Peyer's patch (tissue), 4 donors: Measurements from ENCODE around the gene RND2. TPM values are rescaled to one million over a fixed set of nuclear protein-coding genes. Genes with fewer than 3 reads are reported as not detected.

Experiments used
- DNase-seq, 3 donors: peaks; one replicate each; pipeline ENCODE4 v3.0.0-alpha.2; 2017 to 2019
- H3K27ac ChIP-seq, 4 donors: fragments of 200-600 bp; sonication (generic); one replicate each; pipeline ENCODE4 v1.5.1; 2016 to 2019
- H3K27me3 ChIP-seq, 2 donors: fragments of 200-600 bp; sonication (generic); one replicate each; pipeline ENCODE4 v1.5.1; 2019
- H3K36me3 ChIP-seq, 3 donors: fragments of 200-600 bp; sonication (generic); one replicate each; pipeline ENCODE4 v1.5.1; 2016 to 2019
- H3K4me1 ChIP-seq, 4 donors: fragments of 200-600 bp; sonication (generic); one replicate each; pipeline ENCODE4 v1.5.1; 2016 to 2019
- H3K4me3 ChIP-seq, 4 donors: fragments of 200-600 bp; sonication (generic); 1 replicate in 3 of 4; 2 replicates in 1 of 4; pipeline ENCODE4 v1.5.1; 2016 to 2019; ENCODE audit warnings: mild to moderate bottlenecking in 1 of 4
- H3K9me3 ChIP-seq, 4 donors: fragments of 200-600 bp; sonication (generic); one replicate each; pipeline ENCODE4 v1.5.1; 2016 to 2019; ENCODE audit warnings: mild to moderate bottlenecking in 1 of 4
- POLR2A ChIP-seq, 2 donors: fragments of 450-650 bp; IDR thresholded peaks; one replicate each; pipeline ENCODE4 v1.5.1; 2017; ENCODE audit warnings: antibody characterized with exemption in 2 of 2, mild to moderate bottlenecking in 2 of 2, moderate library complexity in 2 of 2
- total RNA-seq, 4 donors: library from RNA; depleted of rRNA; stranded (reverse); fragments of >200 nt; gene quantifications; one replicate each; pipeline ENCODE4 v1.1.0, GENCODE V29; 2016
- TF ChIP-seq, protein P1 (sequence below), 6 experiments: fragments of 450-650 bp in 4 of 6; fragments of 200-600 bp in 2 of 6; sonication (generic) in 1 of 6; IDR thresholded peaks; one replicate each; pipeline ENCODE4 v1.5.1; 2017 to 2019; ENCODE audit warnings: antibody characterized with exemption in 6 of 6, mild to moderate bottlenecking in 3 of 6, moderate library complexity in 1 of 6

The RND2 gene
- total RNA-seq, 4 donors from 2014 or later: 0.27 to 1.7 (median 0.32) TPM

DNA sequence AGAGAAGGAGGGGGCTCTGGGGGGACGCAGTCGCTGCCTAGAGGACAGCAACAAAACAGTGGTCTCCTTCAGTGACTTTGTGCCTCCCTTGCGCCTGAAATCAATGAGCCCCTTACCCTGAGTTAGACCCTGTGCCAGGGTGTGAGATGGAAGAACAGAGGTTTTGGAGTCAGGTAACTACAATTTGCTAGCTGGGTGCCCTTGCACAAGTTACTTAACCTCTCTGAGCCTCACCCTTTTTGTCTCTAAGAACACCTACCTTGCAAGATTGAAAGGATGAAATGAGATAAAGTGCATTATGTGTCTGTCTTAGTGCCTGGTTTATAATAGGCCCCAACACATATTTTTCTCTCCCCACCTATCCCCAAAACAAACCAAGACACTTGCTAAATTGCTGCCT lies 9.9 kb downstream of the RND2 start:
- DNase-seq: no peak
- no peak for TF ChIP-seq POLR2A (IDR thresholded peaks at IDR 0.05)
- TF ChIP-seq, protein P1, sequence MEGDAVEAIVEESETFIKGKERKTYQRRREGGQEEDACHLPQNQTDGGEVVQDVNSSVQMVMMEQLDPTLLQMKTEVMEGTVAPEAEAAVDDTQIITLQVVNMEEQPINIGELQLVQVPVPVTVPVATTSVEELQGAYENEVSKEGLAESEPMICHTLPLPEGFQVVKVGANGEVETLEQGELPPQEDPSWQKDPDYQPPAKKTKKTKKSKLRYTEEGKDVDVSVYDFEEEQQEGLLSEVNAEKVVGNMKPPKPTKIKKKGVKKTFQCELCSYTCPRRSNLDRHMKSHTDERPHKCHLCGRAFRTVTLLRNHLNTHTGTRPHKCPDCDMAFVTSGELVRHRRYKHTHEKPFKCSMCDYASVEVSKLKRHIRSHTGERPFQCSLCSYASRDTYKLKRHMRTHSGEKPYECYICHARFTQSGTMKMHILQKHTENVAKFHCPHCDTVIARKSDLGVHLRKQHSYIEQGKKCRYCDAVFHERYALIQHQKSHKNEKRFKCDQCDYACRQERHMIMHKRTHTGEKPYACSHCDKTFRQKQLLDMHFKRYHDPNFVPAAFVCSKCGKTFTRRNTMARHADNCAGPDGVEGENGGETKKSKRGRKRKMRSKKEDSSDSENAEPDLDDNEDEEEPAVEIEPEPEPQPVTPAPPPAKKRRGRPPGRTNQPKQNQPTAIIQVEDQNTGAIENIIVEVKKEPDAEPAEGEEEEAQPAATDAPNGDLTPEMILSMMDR (IDR thresholded peaks at IDR 0.05): no peak
- Histone ChIP-seq H3K4me1 (no peaks in the 10 kb centered on the region), H3K36me3 (no peaks in the 10 kb centered on the region), H3K27me3 (no peaks in the 10 kb centered on the region), H3K27ac (no peak overlapping the region), H3K9me3 (no peaks in the 10 kb centered on the region), H3K4me3 (no peak overlapping the region)

- no peak overlapping the region for H3K4me3 ChIP-seq
- DNase-seq: no peak
- TF ChIP-seq POLR2A (IDR thresholded peaks at IDR 0.05): no peak
- TF ChIP-seq, protein P1 (IDR thresholded peaks at IDR 0.05): no peak
- H3K36me3 ChIP-seq: no peaks in the 10 kb centered on the region
- H3K4me1 ChIP-seq: no peaks in the 10 kb centered on the region
- no peaks in the 10 kb centered on the region for H3K9me3 ChIP-seq
- no peaks in the 10 kb centered on the region for H3K27me3 ChIP-seq
- no peak overlapping the region for H3K27ac ChIP-seq
Measured at GRCh38 chr17:43039646-43040045, 14.6 kb downstream of the RND2 start.

- no peaks in the 10 kb centered on the region for H3K9me3 ChIP-seq
- TF ChIP-seq POLR2A (IDR thresholded peaks at IDR 0.05): no peak
- TF ChIP-seq, protein P1 (IDR thresholded peaks at IDR 0.05): no peak
- H3K4me1 ChIP-seq: no peaks in the 10 kb centered on the region
- H3K4me3 ChIP-seq: no peak overlapping the region
- no peak overlapping the region for H3K27ac ChIP-seq
- H3K36me3 ChIP-seq: no peaks in the 10 kb centered on the region
- H3K27me3 ChIP-seq: no peaks in the 10 kb centered on the region
- no peak for DNase-seq
Measured at GRCh38 chr17:43040655-43041054, 15.6 kb downstream of the RND2 start.

- H3K27ac ChIP-seq: no peak overlapping the region
- no peaks in the 10 kb centered on the region for H3K4me1 ChIP-seq
- no peak for DNase-seq
- H3K36me3 ChIP-seq: no peaks in the 10 kb centered on the region
- no peaks in the 10 kb centered on the region for H3K27me3 ChIP-seq
- H3K9me3 ChIP-seq: no peaks in the 10 kb centered on the region
- no peak overlapping the region for H3K4me3 ChIP-seq
- TF ChIP-seq, protein P1 (IDR thresholded peaks at IDR 0.05): no peak
- no peak for TF ChIP-seq POLR2A (IDR thresholded peaks at IDR 0.05)
Measured at GRCh38 chr17:43042025-43042628, 17.1 kb downstream of the RND2 start.

DNA sequence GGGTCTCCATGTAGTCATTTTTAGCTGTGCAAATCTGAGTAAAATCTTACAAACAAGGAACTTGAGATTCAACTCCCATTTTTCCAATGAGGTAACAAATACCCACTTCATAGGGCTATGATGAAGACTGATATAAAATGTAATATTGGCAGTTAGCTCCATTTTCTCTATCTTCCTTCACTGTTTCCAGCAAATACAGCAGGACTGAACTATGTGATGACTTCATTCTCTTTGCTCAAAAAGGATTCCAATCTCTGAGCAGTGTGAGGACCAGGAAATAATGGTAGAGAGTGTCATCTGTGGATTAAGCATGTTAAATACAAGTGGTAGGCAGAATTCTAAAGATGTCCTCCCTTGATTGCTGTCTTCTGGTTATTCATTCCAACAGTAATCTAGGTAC lies 18.3 kb downstream of the RND2 start:
- Histone ChIP-seq H3K27me3 (no peaks in the 10 kb centered on the region), H3K4me3 (no peak overlapping the region), H3K4me1 (no peaks in the 10 kb centered on the region), H3K27ac (no peak overlapping the region), H3K36me3 (no peaks in the 10 kb centered on the region), H3K9me3 (no peaks in the 10 kb centered on the region)
- DNase-seq: no peak
- TF ChIP-seq, protein P1 (IDR thresholded peaks at IDR 0.05): no peak
- no peak for TF ChIP-seq POLR2A (IDR thresholded peaks at IDR 0.05)

DNA sequence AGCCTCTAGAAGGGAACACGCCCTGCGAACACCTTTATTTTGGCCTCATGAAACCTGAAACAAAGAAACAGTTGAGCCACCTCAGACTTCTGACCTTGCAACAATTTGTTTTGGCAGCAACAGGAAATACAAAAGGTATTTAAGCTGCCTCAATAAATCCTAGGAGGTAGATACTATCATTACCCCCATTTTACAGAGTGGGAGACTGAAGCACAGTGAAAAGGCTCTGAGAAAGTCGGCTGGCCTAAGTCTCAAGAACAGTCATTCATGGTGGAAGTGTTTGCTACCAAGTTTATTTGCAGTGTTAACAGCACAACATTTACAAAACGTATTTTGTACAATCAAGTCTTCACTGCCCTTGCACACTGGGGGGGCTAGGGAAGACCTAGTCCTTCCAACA lies 19.0 kb downstream of the RND2 start:
- no peaks in the 10 kb centered on the region for H3K27me3 ChIP-seq
- no peak overlapping the region for H3K27ac ChIP-seq
- no peaks in the 10 kb centered on the region for H3K4me1 ChIP-seq
- H3K36me3 ChIP-seq: no peaks in the 10 kb centered on the region
- H3K4me3 ChIP-seq: no peak overlapping the region
- H3K9me3 ChIP-seq: no peaks in the 10 kb centered on the region
- TF ChIP-seq, protein P1 (IDR thresholded peaks at IDR 0.05): no peak
- no peak for TF ChIP-seq POLR2A (IDR thresholded peaks at IDR 0.05)
- DNase-seq: no peak
